ENCODE measurements around the gene CDC40. TPM values are rescaled to one million over a fixed set of nuclear protein-coding genes. Genes with fewer than 3 reads are reported as not detected.
"Not testable (repeated sequence)": the region's sequence is repeated elsewhere in the genome, so short reads cannot be mapped to it uniquely, and the experiment has no call there.

CDC40 gene
- total RNA-seq, 1 experiment from 2014 or later, result 16.8 TPM

DNA sequence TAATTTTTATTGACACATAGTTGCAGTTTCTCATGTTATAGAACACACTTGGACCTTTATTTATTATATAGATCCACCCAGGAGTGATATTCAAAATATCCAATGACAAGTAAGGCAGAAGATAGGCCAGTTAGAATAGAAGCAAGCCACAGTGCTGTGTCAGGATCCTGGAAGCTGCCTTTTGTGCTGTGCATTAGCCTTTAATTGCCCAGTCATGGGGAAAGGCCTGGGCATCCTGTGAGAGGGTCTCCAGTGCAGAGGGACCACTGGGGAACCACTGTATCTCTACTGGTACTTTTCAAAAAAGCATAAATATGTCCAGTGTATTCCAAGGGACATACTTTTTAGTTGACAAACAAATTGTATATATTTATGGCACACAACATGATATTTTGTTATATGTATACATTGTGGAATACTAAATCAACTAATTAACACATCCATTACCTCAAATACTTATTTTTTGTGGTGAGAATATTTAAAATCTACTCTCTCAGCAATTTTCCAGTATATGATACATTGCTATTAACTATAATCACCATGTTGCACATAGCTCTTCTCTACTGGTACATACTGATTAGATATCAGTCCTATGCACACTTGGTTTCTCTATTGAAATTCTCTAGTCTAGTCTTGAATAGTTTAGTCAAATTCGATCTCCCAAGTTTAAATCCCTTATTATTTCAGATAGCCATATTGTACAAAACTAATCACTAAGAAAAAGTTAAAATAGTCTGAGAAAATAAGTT lies 59.5 kb downstream of the CDC40 start:
- Mint-ChIP-seq H3K4me1 (ENCODE audit: insufficient read depth, unreplicated experiment) (no peaks in the 10 kb centered on the region), H3K27me3 (ENCODE audit: insufficient read depth, unreplicated experiment) (no peaks in the 10 kb centered on the region), H3K4me3 (ENCODE audit: unreplicated experiment) (no peak overlapping the region), H3K9me3 (ENCODE audit: unreplicated experiment) (no peaks in the 10 kb centered on the region), H3K27ac (ENCODE audit: low read depth, unreplicated experiment) (no peak overlapping the region), H3K36me3 (ENCODE audit: insufficient read depth, unreplicated experiment) (peaks cover 23% of the 10 kb centered on the region)
- ChIA-PET POLR2A (no interaction called here), CTCF (no interaction called here)
- no TSS peak for BruUV-seq (replicated peaks)
- intact Hi-C loops (cut with micrococcal nuclease), result no loop called here
- no peak for DNase-seq (ENCODE audit: unreplicated experiment)
- TF ChIP-seq, protein P1, sequence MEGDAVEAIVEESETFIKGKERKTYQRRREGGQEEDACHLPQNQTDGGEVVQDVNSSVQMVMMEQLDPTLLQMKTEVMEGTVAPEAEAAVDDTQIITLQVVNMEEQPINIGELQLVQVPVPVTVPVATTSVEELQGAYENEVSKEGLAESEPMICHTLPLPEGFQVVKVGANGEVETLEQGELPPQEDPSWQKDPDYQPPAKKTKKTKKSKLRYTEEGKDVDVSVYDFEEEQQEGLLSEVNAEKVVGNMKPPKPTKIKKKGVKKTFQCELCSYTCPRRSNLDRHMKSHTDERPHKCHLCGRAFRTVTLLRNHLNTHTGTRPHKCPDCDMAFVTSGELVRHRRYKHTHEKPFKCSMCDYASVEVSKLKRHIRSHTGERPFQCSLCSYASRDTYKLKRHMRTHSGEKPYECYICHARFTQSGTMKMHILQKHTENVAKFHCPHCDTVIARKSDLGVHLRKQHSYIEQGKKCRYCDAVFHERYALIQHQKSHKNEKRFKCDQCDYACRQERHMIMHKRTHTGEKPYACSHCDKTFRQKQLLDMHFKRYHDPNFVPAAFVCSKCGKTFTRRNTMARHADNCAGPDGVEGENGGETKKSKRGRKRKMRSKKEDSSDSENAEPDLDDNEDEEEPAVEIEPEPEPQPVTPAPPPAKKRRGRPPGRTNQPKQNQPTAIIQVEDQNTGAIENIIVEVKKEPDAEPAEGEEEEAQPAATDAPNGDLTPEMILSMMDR (IDR thresholded peaks at IDR 0.05; ENCODE audit: unreplicated experiment), result no peak

DNA sequence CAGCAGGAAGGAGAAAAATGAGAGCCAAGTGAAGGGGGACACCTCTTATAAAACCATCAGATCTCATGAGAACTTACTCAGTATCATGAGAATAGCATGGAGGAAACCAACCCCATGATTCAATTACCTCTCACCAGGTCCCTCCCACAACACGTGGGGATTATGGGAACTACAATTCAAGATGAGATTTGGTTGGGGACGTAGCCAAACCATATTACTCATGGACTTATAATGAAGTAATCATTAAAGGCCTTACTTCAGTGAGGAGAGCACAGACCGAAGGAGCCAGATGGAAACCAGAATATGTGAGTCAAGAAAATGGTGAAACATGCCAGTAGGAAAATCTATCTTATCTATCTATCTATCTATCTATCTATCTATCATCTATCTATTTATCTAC lies 64.4 kb downstream of the CDC40 start:
- H3K4me1 Mint-ChIP-seq (ENCODE audit: insufficient read depth, unreplicated experiment); POLR2A ChIA-PET; H3K27ac Mint-ChIP-seq (ENCODE audit: low read depth, unreplicated experiment); intact Hi-C loops (cut with micrococcal nuclease); BruUV-seq (replicated peaks); H3K9me3 Mint-ChIP-seq (ENCODE audit: unreplicated experiment); H3K27me3 Mint-ChIP-seq (ENCODE audit: insufficient read depth, unreplicated experiment); H3K4me3 Mint-ChIP-seq (ENCODE audit: unreplicated experiment): not testable (repeated sequence)
- H3K36me3 Mint-ChIP-seq (ENCODE audit: insufficient read depth, unreplicated experiment), result peaks cover 12% of the 10 kb centered on the region
- peak; percentile 6 for DNase-seq (ENCODE audit: unreplicated experiment)
- CTCF ChIA-PET, result interaction anchor here (0.7 kb wide), 1 partner anchor 73 kb away, joined by 5 read pairs; no protein-coding TSS in a partner anchor

DNA sequence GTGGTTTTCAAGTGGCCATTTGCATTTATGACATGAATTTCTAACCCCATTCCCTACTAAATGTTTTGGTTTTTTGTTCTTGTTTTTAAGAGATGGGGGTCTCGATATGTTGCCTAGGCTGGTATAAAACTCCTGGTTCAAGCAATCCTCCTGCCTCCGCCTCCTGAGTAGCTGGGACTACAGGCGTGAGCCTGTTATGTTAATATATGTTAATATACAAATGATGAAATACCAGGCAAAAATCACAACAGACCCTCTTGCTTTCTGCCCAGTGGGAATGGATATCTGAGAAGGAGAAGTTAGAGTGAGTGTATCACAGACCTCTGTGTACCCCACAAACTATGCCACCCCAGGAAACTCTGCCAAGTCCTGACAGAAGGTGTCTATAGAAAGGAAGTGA lies 66.2 kb downstream of the CDC40 start:
- no peaks in the 10 kb centered on the region for H3K4me1 Mint-ChIP-seq (ENCODE audit: insufficient read depth, unreplicated experiment)
- H3K4me3 Mint-ChIP-seq (ENCODE audit: unreplicated experiment), result no peak overlapping the region
- TF ChIP-seq, protein P1 (IDR thresholded peaks at IDR 0.05; ENCODE audit: unreplicated experiment), result no peak
- H3K27me3 Mint-ChIP-seq (ENCODE audit: insufficient read depth, unreplicated experiment), result no peaks in the 10 kb centered on the region
- POLR2A ChIA-PET, result interaction anchor here (0.7 kb wide), 1 partner anchor 735 kb away, joined by 3 read pairs; the partner anchor contains the start of gene RPF2
- DNase-seq (ENCODE audit: unreplicated experiment), result no peak
- intact Hi-C loops (cut with micrococcal nuclease), result no loop called here
- no peaks in the 10 kb centered on the region for H3K9me3 Mint-ChIP-seq (ENCODE audit: unreplicated experiment)
- CTCF ChIA-PET, result interaction anchor here (0.9 kb wide), 1 partner anchor 44 kb away, joined by 3 read pairs; no protein-coding TSS in a partner anchor
- no TSS peak for BruUV-seq (replicated peaks)
- H3K36me3 Mint-ChIP-seq (ENCODE audit: insufficient read depth, unreplicated experiment), result peaks cover 6% of the 10 kb centered on the region
- no peak overlapping the region for H3K27ac Mint-ChIP-seq (ENCODE audit: low read depth, unreplicated experiment)

DNA sequence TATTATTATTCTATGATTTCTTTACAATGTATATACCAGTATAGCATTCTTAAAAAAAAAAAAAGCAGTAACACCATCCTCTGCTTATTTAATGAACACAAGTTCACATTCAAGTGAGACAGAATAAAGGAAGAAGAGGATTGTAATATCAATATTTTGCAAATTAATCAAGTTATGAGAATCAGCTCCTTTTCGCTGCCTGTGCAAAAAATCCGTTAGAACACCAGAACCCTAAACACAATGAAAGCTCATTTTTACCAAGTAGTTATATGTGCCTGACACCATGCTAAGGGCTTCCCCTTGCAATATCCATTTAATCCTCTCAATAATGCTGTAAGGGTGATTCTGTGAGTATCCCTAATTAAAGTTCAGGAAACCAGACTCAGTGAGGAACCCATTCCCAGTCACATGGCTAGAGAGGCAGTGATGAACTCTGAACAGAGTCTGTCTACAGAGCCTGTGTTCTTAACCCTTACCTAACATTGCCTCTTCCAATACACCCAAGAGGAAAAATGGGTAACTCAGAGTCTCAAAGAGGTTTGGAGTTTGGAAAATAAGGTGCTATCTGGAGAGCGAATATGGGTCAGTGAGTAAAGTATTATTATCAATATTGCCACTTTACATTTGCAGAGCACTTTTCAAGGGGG lies 66.8 kb downstream of the CDC40 start:
- CTCF ChIA-PET, result no interaction called here
- H3K4me3 Mint-ChIP-seq (ENCODE audit: unreplicated experiment), result no peak overlapping the region
- no peak for DNase-seq (ENCODE audit: unreplicated experiment)
- intact Hi-C loops (cut with micrococcal nuclease), result no loop called here
- BruUV-seq (replicated peaks), result no TSS peak
- H3K9me3 Mint-ChIP-seq (ENCODE audit: unreplicated experiment), result no peaks in the 10 kb centered on the region
- no peak overlapping the region for H3K27ac Mint-ChIP-seq (ENCODE audit: low read depth, unreplicated experiment)
- H3K4me1 Mint-ChIP-seq (ENCODE audit: insufficient read depth, unreplicated experiment), result no peaks in the 10 kb centered on the region
- POLR2A ChIA-PET, result interaction anchor here (0.6 kb wide), 1 partner anchor 382 kb away, joined by 3 read pairs; no protein-coding TSS in a partner anchor
- TF ChIP-seq, protein P1 (IDR thresholded peaks at IDR 0.05; ENCODE audit: unreplicated experiment), result no peak
- H3K36me3 Mint-ChIP-seq (ENCODE audit: insufficient read depth, unreplicated experiment), result peaks cover 6% of the 10 kb centered on the region
- no peaks in the 10 kb centered on the region for H3K27me3 Mint-ChIP-seq (ENCODE audit: insufficient read depth, unreplicated experiment)

Data from MCF 10A (cell line).